Measurements from ENCODE around the gene RAD23A.

The RAD23A gene

GRCh38 chr19:12959481-12959880 lies 13.8 kb downstream of the RAD23A start:
- H3K27ac ChIP-seq, result no peak overlapping the region
- TF ChIP-seq CTCF (conservative IDR thresholded peaks at IDR 0.05) (no peak), ZFX (IDR thresholded peaks at IDR 0.05) (no peak)

- no peak for TF ChIP-seq ZFX (IDR thresholded peaks at IDR 0.05)
- TF ChIP-seq CTCF (conservative IDR thresholded peaks at IDR 0.05), result peak; percentile 99
- peak overlapping the region; percentile 60 for H3K27ac ChIP-seq
These were observed 19.6 kb downstream of the RAD23A start for GRCh38 chr19:12965017-12965811.

GRCh38 chr19:12965812-12966135 lies 20.1 kb downstream of the RAD23A start:
- TF ChIP-seq ZFX (IDR thresholded peaks at IDR 0.05) (no peak), CTCF (conservative IDR thresholded peaks at IDR 0.05) (no peak)
- peak overlapping the region; percentile 60 for H3K27ac ChIP-seq

- no peak overlapping the region for H3K27ac ChIP-seq
- TF ChIP-seq ZFX (IDR thresholded peaks at IDR 0.05), result no peak
- TF ChIP-seq CTCF (conservative IDR thresholded peaks at IDR 0.05), result no peak
These were observed 22.2 kb downstream of the RAD23A start for GRCh38 chr19:12967907-12968306.

- H3K27ac ChIP-seq, result no peak within 1 kb of the TSS
- TF ChIP-seq ZFX (IDR thresholded peaks at IDR 0.05) (no peak), CTCF (conservative IDR thresholded peaks at IDR 0.05) (no peak)
These were observed 23.8 kb downstream of the RAD23A start, which contains the start of gene DAND5 for GRCh38 chr19:12969292-12969988. TSS of gene DAND5 (plus strand) at chr19:12969576. CDS start at chr19:12969661, 85 bp downstream.

GRCh38 chr19:12970070-12970820 lies 24.6 kb downstream of the RAD23A start:
- no peak overlapping the region for H3K27ac ChIP-seq
- TF ChIP-seq ZFX (IDR thresholded peaks at IDR 0.05) (no peak), CTCF (conservative IDR thresholded peaks at IDR 0.05) (no peak)

- no peak overlapping the region for H3K27ac ChIP-seq
- TF ChIP-seq ZFX (IDR thresholded peaks at IDR 0.05) (no peak), CTCF (conservative IDR thresholded peaks at IDR 0.05) (no peak)
These were observed 27.6 kb downstream of the RAD23A start for GRCh38 chr19:12973236-12973635.

Data from C4-2B (cell line).